Rectal smooth muscle tissue (tissue), 1 donor: ENCODE measurements around the gene GSK3B.
A peak's percentile ranks its signal among the peaks of the same experiment; 100 is the strongest.

Source experiments
- H3K27ac ChIP-seq: one replicate; pipeline ENCODE4 v1.7.0; 2013; ENCODE audit warnings: low read depth, low read length, inconsistent platforms
- H3K27me3 ChIP-seq: one replicate; pipeline ENCODE4 v1.7.0; 2013; ENCODE audit warnings: low read length; ENCODE audit not compliant: control insufficient read depth, insufficient read depth
- H3K36me3 ChIP-seq: one replicate; pipeline ENCODE4 v1.7.0; 2013; ENCODE audit warnings: low read length; ENCODE audit not compliant: control insufficient read depth, insufficient read depth
- H3K4me1 ChIP-seq: one replicate; pipeline ENCODE4 v1.7.0; 2013; ENCODE audit warnings: low read length; ENCODE audit not compliant: control insufficient read depth, insufficient read depth
- H3K4me3 ChIP-seq: one replicate; pipeline ENCODE4 v1.7.0; 2013; ENCODE audit warnings: low read length
- H3K9ac ChIP-seq: one replicate; pipeline ENCODE4 v1.7.0; 2013; ENCODE audit warnings: low read length

Gene GSK3B

DNA sequence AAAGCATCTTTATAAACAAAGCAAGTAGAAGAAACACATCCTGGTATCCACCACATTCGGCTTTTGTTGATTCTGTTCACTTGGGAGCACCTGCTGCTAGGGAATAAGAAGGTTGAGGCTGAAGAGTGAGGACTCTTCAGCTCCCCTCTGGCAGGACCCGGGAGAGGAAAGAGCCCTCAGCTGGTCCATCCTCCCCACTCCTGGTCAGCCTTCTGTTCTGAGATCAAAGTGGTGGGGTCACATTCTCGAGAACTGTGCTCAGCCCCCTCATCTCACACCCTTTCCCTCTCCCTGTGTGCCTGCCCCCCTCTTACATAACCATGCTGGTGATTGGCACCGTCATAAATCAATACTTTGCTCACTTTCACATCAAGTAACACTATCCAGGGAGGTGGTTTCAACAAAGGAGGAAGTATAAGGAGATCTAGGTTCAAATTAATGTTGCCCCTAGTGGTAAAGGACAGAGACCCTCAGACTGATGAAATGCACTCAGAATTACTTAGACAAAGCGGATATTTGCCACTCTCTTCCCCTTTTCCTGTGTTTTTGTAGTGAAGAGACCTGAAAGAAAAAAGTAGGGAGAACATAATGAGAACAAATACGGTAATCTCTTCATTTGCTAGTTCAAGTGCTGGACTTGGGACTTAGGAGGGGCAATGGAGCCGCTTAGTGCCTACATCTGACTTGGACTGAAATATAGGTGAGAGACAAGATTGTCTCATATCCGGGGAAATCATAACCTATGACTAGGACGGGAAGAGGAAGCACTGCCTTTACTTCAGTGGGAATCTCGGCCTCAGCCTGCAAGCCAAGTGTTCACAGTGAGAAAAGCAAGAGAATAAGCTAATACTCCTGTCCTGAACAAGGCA, 312.7 kb downstream of the GSK3B start, which contains the start of gene NR1I2:
Gene NR1I2, plus strand, starts transcription at position 772 of the 869 bp plus-strand sequence.
- Histone ChIP-seq H3K27me3 (no peaks in the 10 kb centered on the region), H3K9ac (no peak within 1 kb of the TSS), H3K36me3 (no peaks in the 10 kb centered on the region), H3K27ac (no peak within 1 kb of the TSS), H3K4me1 (no peaks in the 10 kb centered on the region), H3K4me3 (peak within 1 kb of the TSS; percentile 46)

- no peak overlapping the region for H3K9ac ChIP-seq
- H3K4me1 ChIP-seq: no peaks in the 10 kb centered on the region
- H3K36me3 ChIP-seq: no peaks in the 10 kb centered on the region
- H3K27me3 ChIP-seq: no peaks in the 10 kb centered on the region
- H3K27ac ChIP-seq: no peak overlapping the region
- H3K4me3 ChIP-seq: no peak overlapping the region
Observed at GRCh38 chr3:119779731-119780383, 314.4 kb downstream of the GSK3B start.

DNA sequence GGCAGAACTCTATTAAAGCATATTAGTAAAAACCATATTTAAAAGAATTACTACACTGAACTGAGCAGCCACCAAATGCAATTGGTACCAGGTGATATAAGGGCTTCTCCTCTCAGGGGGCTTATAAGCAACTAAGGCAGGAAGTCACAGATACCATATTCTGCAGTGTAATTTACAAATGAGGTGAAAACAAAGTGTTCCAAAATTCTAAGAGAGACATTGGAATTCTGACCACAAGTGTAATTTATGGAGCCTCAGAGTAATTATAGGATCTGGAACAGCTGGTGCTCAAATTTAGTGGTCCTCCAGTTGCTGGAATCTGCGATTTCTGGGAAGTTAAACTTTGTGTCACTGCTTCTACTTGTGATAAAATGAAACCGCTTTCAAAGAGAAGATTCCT, 315.4 kb downstream of the GSK3B start:
- no peaks in the 10 kb centered on the region for H3K36me3 ChIP-seq
- H3K4me3 ChIP-seq: no peak overlapping the region
- H3K9ac ChIP-seq: no peak overlapping the region
- H3K4me1 ChIP-seq: no peaks in the 10 kb centered on the region
- H3K27ac ChIP-seq: no peak overlapping the region
- no peaks in the 10 kb centered on the region for H3K27me3 ChIP-seq

GRCh38 chr3:119778176-119778575, 316.1 kb downstream of the GSK3B start:
- no peak overlapping the region for H3K4me3 ChIP-seq
- no peak overlapping the region for H3K27ac ChIP-seq
- no peaks in the 10 kb centered on the region for H3K36me3 ChIP-seq
- no peaks in the 10 kb centered on the region for H3K4me1 ChIP-seq
- no peak overlapping the region for H3K9ac ChIP-seq
- no peaks in the 10 kb centered on the region for H3K27me3 ChIP-seq

DNA sequence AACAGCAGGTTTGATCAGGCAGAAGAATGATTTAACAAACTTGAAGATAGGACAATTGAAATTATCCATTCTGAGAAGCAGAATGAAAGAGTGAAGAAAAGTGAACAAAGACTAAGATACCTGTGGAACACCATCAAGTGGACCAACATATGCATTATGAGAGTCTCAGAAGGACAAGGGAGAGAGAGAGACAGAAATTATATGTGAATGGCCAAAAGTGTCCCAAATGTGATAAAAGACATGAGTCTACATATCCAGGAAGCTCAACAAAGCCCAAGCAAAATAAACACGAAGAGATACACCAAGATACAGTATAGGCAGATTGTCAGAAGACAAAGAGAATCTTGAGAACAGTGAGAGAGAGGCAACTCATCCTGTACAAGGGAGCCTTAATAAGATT, 317.9 kb downstream of the GSK3B start:
- Histone ChIP-seq H3K27me3 (no peaks in the 10 kb centered on the region), H3K4me3 (no peak overlapping the region)

DNA sequence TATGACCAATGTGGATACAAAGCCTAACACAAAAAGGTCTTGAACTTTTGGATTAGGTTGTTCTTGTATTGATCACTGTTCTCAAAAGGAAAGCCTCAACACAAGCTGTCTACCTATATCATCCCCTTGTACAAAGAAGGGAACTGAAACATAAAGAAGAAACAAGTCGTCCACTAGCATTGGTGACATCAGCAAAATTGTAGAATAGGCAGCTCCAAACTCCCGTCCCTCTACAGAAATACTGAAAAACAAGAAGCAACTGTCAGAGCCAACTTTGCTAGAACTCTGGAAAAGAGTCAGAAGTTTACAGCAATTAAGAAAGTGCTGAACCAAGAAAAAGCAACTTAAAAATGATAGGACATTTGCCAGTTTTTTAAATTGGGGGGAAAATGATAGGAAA, 319.8 kb downstream of the GSK3B start:
- Histone ChIP-seq H3K36me3 (no peaks in the 10 kb centered on the region), H3K4me1 (no peaks in the 10 kb centered on the region), H3K27ac (no peak overlapping the region), H3K9ac (no peak overlapping the region), H3K27me3 (no peaks in the 10 kb centered on the region), H3K4me3 (no peak overlapping the region)

More for the DNA sequence above, 317.9 kb downstream of the GSK3B start:
- H3K36me3 ChIP-seq: no peaks in the 10 kb centered on the region
- H3K4me1 ChIP-seq: no peaks in the 10 kb centered on the region
- no peak overlapping the region for H3K27ac ChIP-seq
- H3K9ac ChIP-seq: no peak overlapping the region
